Loucy (cell line): ENCODE measurements around the gene SLC44A1.

Source experiments
- CTCF ChIP-seq: fragments of 200-600 bp; sonication (generic); conservative IDR thresholded peaks from 2 replicates; pipeline ENCODE4 v1.5.1; 2014; ENCODE audit warnings: mild to moderate bottlenecking, antibody characterized with exemption, low read length
- EZH2phosphoT487 ChIP-seq: fragments of 200-600 bp; IDR thresholded peaks from 2 replicates; pipeline ENCODE4 v1.6.1; 2018; ENCODE audit warnings: antibody characterized with exemption, mild to moderate bottlenecking, moderate library complexity, borderline replicate concordance

GRCh38 chr9:105290418-105290817 is 46.0 kb downstream of the SLC44A1 start:
- TF ChIP-seq CTCF (no peak), EZH2phosphoT487 (no peak)
